B cell (primary cell): ENCODE measurements around the gene MYL5. TPM values are rescaled to one million over a fixed set of nuclear protein-coding genes. Genes with fewer than 3 reads are reported as not detected.

Experiments used
- ATAC-seq: fragments of 200-7000 bp; cut with Tn5 transposase; one replicate; pipeline ENCODE4 v1.10.0; 2021; ENCODE audit warnings: low read depth, mild to moderate bottlenecking, moderate number of reproducible peaks, moderate library complexity
- CTCF ChIA-PET: fragments of 350-600 bp; sonication (Branson Sonifier 250); formaldehyde crosslinking; loops from one replicate; lab custom pipeline; 2021; ENCODE audit warnings: antibody characterized with exemption, inconsistent platforms; lab: Charles Lee
- POLR2A ChIA-PET: fragments of 350-600 bp; sonication (Branson Sonifier 250); formaldehyde crosslinking; loops from one replicate; lab custom pipeline; 2021; ENCODE audit warnings: antibody characterized with exemption; lab: Charles Lee
- DNase-seq: peaks from one replicate; pipeline ENCODE4 v3.0.0; 2013
- H2AFZ ChIP-seq: 2 replicates; pipeline ENCODE4 v1.6.1; 2012; ENCODE audit warnings: mild to moderate bottlenecking, low read depth, low read length; ENCODE audit not compliant: insufficient read depth, poor library complexity, severe bottlenecking
- H3K27ac ChIP-seq, 2 donors: 1 replicate in 1 of 2; 2 replicates in 1 of 2; pipeline ENCODE4 v1.5.1; 2012 to 2013; ENCODE audit warnings: low read length in 2 of 2, mild to moderate bottlenecking in 2 of 2, moderate library complexity in 1 of 2
- H3K27me3 ChIP-seq, 4 experiments: fragments of 200-600 bp in 1 of 4; sonication (generic) in 1 of 4; replicated peaks in 1 of 4; 1 replicate in 2 of 4; 2 replicates in 2 of 4; pipeline versions ENCODE4 v1.6.1 to v1.7.0; 2013 to 2016; ENCODE audit warnings: low read length in 3 of 4, mild to moderate bottlenecking in 2 of 4, mixed read lengths in 1 of 4, moderate library complexity in 1 of 4; ENCODE audit not compliant: insufficient read depth in 4 of 4, control insufficient read depth in 3 of 4; ENCODE audit errors: control extremely low read depth in 1 of 4
- H3K36me3 ChIP-seq, 2 experiments: replicated peaks in 1 of 2; 1 replicate in 1 of 2; 2 replicates in 1 of 2; pipeline versions ENCODE4 v1.6.1 to v1.7.1; 2013; ENCODE audit warnings: low read length in 1 of 2; ENCODE audit not compliant: insufficient read depth in 2 of 2, control insufficient read depth in 1 of 2; ENCODE audit errors: control extremely low read depth in 1 of 2, extremely low read depth in 1 of 2
- H3K4me1 ChIP-seq, 2 donors: fragments of 200-600 bp in 1 of 2; sonication (generic) in 1 of 2; 1 replicate in 1 of 2; 2 replicates in 1 of 2; pipeline versions ENCODE4 v1.5.1 to v1.6.1; 2013 to 2017; ENCODE audit warnings: low read length in 2 of 2; ENCODE audit not compliant: control insufficient read depth in 2 of 2, insufficient read depth in 2 of 2
- H3K4me2 ChIP-seq: replicated peaks from 2 replicates; pipeline ENCODE3; 2012; ENCODE audit warnings: mild to moderate bottlenecking, low read depth, low read length; ENCODE audit not compliant: poor library complexity, severe bottlenecking
- H3K4me3 ChIP-seq, 5 experiments: fragments of 200-600 bp in 1 of 5; sonication (generic) in 1 of 5; 1 replicate in 3 of 5; 2 replicates in 2 of 5; pipeline versions ENCODE4 v1.5.1 to v1.7.0; 2011 to 2016; ENCODE audit warnings: low read length in 4 of 5, mild to moderate bottlenecking in 4 of 5, low read depth in 2 of 5, control low read depth in 1 of 5, moderate library complexity in 1 of 5; ENCODE audit not compliant: insufficient read depth in 1 of 5; ENCODE audit errors: control extremely low read depth in 1 of 5, extremely low read depth in 1 of 5
- H3K79me2 ChIP-seq: fragments of 200-600 bp; sonication (generic); one replicate; pipeline ENCODE4 v1.6.0; 2016; ENCODE audit warnings: low read length; ENCODE audit not compliant: control insufficient read depth, insufficient read depth
- H3K9ac ChIP-seq: fragments of 200-600 bp; sonication (generic); 2 replicates; pipeline ENCODE4 v1.6.1; 2017; ENCODE audit warnings: mild to moderate bottlenecking, low read length, moderate library complexity
- H3K9me3 ChIP-seq, 3 donors: one replicate each; pipeline versions ENCODE4 v1.6.1 to v1.7.1; 2013; ENCODE audit warnings: low read length in 2 of 3; ENCODE audit not compliant: control insufficient read depth in 2 of 3, insufficient read depth in 1 of 3; ENCODE audit errors: control extremely low read depth in 1 of 3
- H4K20me1 ChIP-seq: 2 replicates; pipeline ENCODE4 v1.6.0; 2012; ENCODE audit warnings: mild to moderate bottlenecking, low read length; ENCODE audit not compliant: insufficient read depth, control insufficient read depth, poor library complexity, severe bottlenecking
- H3K27ac Mint-ChIP-seq: one replicate; pipeline ENCODE4 v1.8.0; 2021; ENCODE audit warnings: mixed read lengths
- H3K27me3 Mint-ChIP-seq: one replicate; pipeline ENCODE4 v1.8.0; 2021; ENCODE audit warnings: mixed read lengths
- H3K4me1 Mint-ChIP-seq: one replicate; pipeline ENCODE4 v1.8.0; 2021; ENCODE audit warnings: mixed read lengths
- H3K4me3 Mint-ChIP-seq: one replicate; pipeline ENCODE4 v1.8.0; 2021; ENCODE audit warnings: mixed read lengths
- H3K9me3 Mint-ChIP-seq: one replicate; pipeline ENCODE4 v1.8.0; 2022; ENCODE audit warnings: mixed read lengths; ENCODE audit not compliant: insufficient read depth
- CTCF ChIP-seq: fragments of 200-600 bp; IDR thresholded peaks from one replicate; pipeline ENCODE4 v1.8.0; 2022; ENCODE audit warnings: antibody characterized with exemption, mild to moderate bottlenecking
- EZH2 ChIP-seq: IDR thresholded peaks from 2 replicates; pipeline ENCODE4 v1.6.1; 2012; ENCODE audit warnings: borderline replicate concordance, low read depth, mild to moderate bottlenecking, moderate library complexity, low read length; ENCODE audit not compliant: insufficient read depth, poor library complexity, severe bottlenecking
- WGBS: methylation state at CpG from one replicate; pipeline ENCODE4 v1.1.5; 2013; ENCODE audit warnings: missing lambda C conversion rate; ENCODE audit not compliant: insufficient coverage; 5-methylcytosine and 5-hydroxymethylcytosine counted together
- intact Hi-C: fragments of 100-400 bp; cut with micrococcal nuclease; formaldehyde crosslinking; loops from one replicate; pipeline ENCODE4 v1.10.0; 2022
- polyA plus RNA-seq: library from polyadenylated mRNA; depleted of rRNA; stranded (reverse); fragments of >200 nt; gene quantifications from 2 replicates; pipeline ENCODE4 v1.2.3, GENCODE V29; 2012
- total RNA-seq, 2 donors: library from RNA; stranded (reverse); fragments of 120-200 nt in 1 of 2; gene quantifications; 1 replicate in 1 of 2; 2 replicates in 1 of 2; pipeline versions ENCODE4 v1.2.3 to v1.2.4, GENCODE V29; 2013 to 2022

The MYL5 gene
- total and polyA plus RNA-seq, 2 donors (not counting 1 experiment from before 2014, with no cell fraction given), result 16.9 to 38.3 TPM

- Histone ChIP-seq H3K27me3 (no peaks in the 10 kb centered on the region), H3K79me2 (peaks cover 92% of the 10 kb centered on the region), H3K36me3 (peaks cover 0 to 8% of the 10 kb centered on the region in 2 experiments), H3K4me1 (peaks cover 17 to 30% of the 10 kb centered on the region in 2 donors), H3K4me3 (no peak overlapping the region), H3K4me2 (no peak overlapping the region), H3K9ac (no peak overlapping the region), H3K9me3 (no peaks in the 10 kb centered on the region), H4K20me1 (peaks cover 61% of the 10 kb centered on the region), H2AFZ (no peak overlapping the region), H3K27ac (no peak overlapping the region)
- WGBS, result 98% methylated on average over 6 of the region's 6 CpGs
- Mint-ChIP-seq H3K27ac (no peak overlapping the region), H3K27me3 (no peaks in the 10 kb centered on the region), H3K4me3 (no peak overlapping the region), H3K4me1 (peaks cover 32% of the 10 kb centered on the region), H3K9me3 (no peaks in the 10 kb centered on the region)
- no peak for ATAC-seq
- ChIA-PET CTCF (no interaction called here), POLR2A (no interaction called here)
- intact Hi-C loops, result loop anchor here (10.0 kb wide), 1 partner anchor 225 kb away; the partner anchor contains the start of genes GAK and TMEM175
- no peak for DNase-seq
- TF ChIP-seq CTCF (no peak), EZH2 (no peak)
These were observed 35.0 kb downstream of the MYL5 start for GRCh38 chr4:709348-709747.

- Histone ChIP-seq H3K4me2 (no peak overlapping the region), H4K20me1 (peaks cover 68% of the 10 kb centered on the region), H3K9ac (no peak overlapping the region), H3K4me3 (no peak overlapping the region), H3K36me3 (peaks cover 0 to 12% of the 10 kb centered on the region in 2 experiments), H3K9me3 (no peaks in the 10 kb centered on the region), H3K27ac (no peak overlapping the region), H3K4me1 (peaks cover 14 to 26% of the 10 kb centered on the region in 2 donors), H2AFZ (no peak overlapping the region), H3K79me2 (peaks cover 96% of the 10 kb centered on the region), H3K27me3 (no peaks in the 10 kb centered on the region)
- ATAC-seq, result no peak
- DNase-seq, result no peak
- H3K4me3 Mint-ChIP-seq, result no peak overlapping the region
- H3K9me3 Mint-ChIP-seq, result no peaks in the 10 kb centered on the region
- H3K27ac Mint-ChIP-seq, result peak overlapping the region; percentile 15
- H3K27me3 Mint-ChIP-seq, result no peaks in the 10 kb centered on the region
- 97% methylated on average over 8 of the region's 9 CpGs for WGBS
- H3K4me1 Mint-ChIP-seq, result peaks cover 38% of the 10 kb centered on the region
- CTCF ChIA-PET, result interaction anchor here (1.1 kb wide), 1 partner anchor 32 kb away, joined by 3 read pairs; no protein-coding TSS in a partner anchor
- POLR2A ChIA-PET, result no interaction called here
- intact Hi-C loops, result no loop called here
- TF ChIP-seq EZH2, result no peak
- TF ChIP-seq CTCF, result no peak
These were observed 35.8 kb downstream of the MYL5 start for GRCh38 chr4:710116-710515.
